OCI-LY1 (cell line): ENCODE measurements around the gene PLIN5.

Experiments
- H2AFZ ChIP-seq: fragments of 200-600 bp; sonication (generic), shearing (Covaris generic); 2 replicates; pipeline ENCODE4 v1.6.0; 2014; ENCODE audit warnings: antibody characterized with exemption, mild to moderate bottlenecking, low read length
- H3F3A ChIP-seq: fragments of 200-600 bp; sonication (generic), shearing (Covaris generic); 2 replicates; pipeline ENCODE4 v1.6.0; 2014; ENCODE audit warnings: mild to moderate bottlenecking, antibody characterized with exemption, low read length, moderate library complexity; ENCODE audit not compliant: insufficient read depth
- H3K27ac ChIP-seq: fragments of 200-600 bp; sonication (generic); 2 replicates; pipeline ENCODE4 v1.5.1; 2014; ENCODE audit warnings: low read length, mixed run types, mild to moderate bottlenecking, low read depth; ENCODE audit not compliant: poor library complexity, severe bottlenecking
- H3K27me3 ChIP-seq: fragments of 200-600 bp; sonication (generic); 2 replicates; pipeline ENCODE4 v1.6.0; 2014; ENCODE audit warnings: antibody characterized with exemption, mild to moderate bottlenecking, low read length, moderate library complexity; ENCODE audit not compliant: insufficient read depth
- H3K36me3 ChIP-seq: fragments of 200-600 bp; sonication (generic); 2 replicates; pipeline ENCODE4 v1.6.1; 2014; ENCODE audit warnings: mild to moderate bottlenecking, antibody characterized with exemption, low read length, moderate library complexity, mixed read lengths; ENCODE audit not compliant: insufficient read depth
- H3K4me1 ChIP-seq: fragments of 200-600 bp; sonication (generic); 2 replicates; pipeline ENCODE4 v1.5.1; 2014; ENCODE audit warnings: mild to moderate bottlenecking, low read length, moderate library complexity; ENCODE audit not compliant: insufficient read depth, severe bottlenecking
- H3K4me2 ChIP-seq: fragments of 200-600 bp; sonication (generic), shearing (Covaris generic); 2 replicates; pipeline ENCODE4 v1.6.1; 2014; ENCODE audit warnings: low read length
- H3K4me3 ChIP-seq: fragments of 200-600 bp; sonication (generic); 2 replicates; pipeline ENCODE4 v1.5.1; 2014; ENCODE audit warnings: low read length, low read depth, mild to moderate bottlenecking, mixed read lengths; ENCODE audit not compliant: poor library complexity, severe bottlenecking
- H3K79me2 ChIP-seq: fragments of 200-600 bp; shearing (Covaris generic); 2 replicates; pipeline ENCODE4 v1.6.1; 2016; ENCODE audit warnings: mixed run types, low read length, mixed read lengths; ENCODE audit not compliant: insufficient read depth
- H3K9ac ChIP-seq: fragments of 200-600 bp; sonication (generic), shearing (Covaris generic); 2 replicates; pipeline ENCODE4 v1.6.1; 2014; ENCODE audit warnings: mild to moderate bottlenecking, low read length, mixed read lengths
- H3K9me2 ChIP-seq: fragments of 200-600 bp; sonication (generic), shearing (Covaris generic); 2 replicates; pipeline ENCODE4 v1.6.1; 2014; ENCODE audit warnings: low read depth, mild to moderate bottlenecking, low read length, mixed read lengths
- H3K9me3 ChIP-seq: fragments of 200-600 bp; shearing (Covaris generic); 2 replicates; pipeline ENCODE4 v1.6.1; 2014; ENCODE audit warnings: low read length, mixed read lengths
- H4K20me1 ChIP-seq: fragments of 200-600 bp; sonication (generic), shearing (Covaris generic); 2 replicates; pipeline ENCODE4 v1.6.0; 2016; ENCODE audit warnings: mild to moderate bottlenecking, low read length; ENCODE audit not compliant: insufficient read depth
- EZH2 ChIP-seq: fragments of 200-600 bp; sonication (generic), shearing (Covaris generic); IDR thresholded peaks from 2 replicates; pipeline ENCODE4 v1.8.0; 2017; ENCODE audit warnings: borderline replicate concordance, mixed run types, mild to moderate bottlenecking, antibody characterized with exemption, low read length, moderate library complexity, mixed read lengths
- TF ChIP-seq, protein P1 (sequence below): fragments of 200-600 bp; sonication (generic), shearing (Covaris generic); IDR thresholded peaks from 2 replicates; pipeline ENCODE4 v1.5.1; 2017; ENCODE audit warnings: mild to moderate bottlenecking, antibody characterized with exemption, low read length, moderate library complexity, mixed read lengths

Gene PLIN5

DNA sequence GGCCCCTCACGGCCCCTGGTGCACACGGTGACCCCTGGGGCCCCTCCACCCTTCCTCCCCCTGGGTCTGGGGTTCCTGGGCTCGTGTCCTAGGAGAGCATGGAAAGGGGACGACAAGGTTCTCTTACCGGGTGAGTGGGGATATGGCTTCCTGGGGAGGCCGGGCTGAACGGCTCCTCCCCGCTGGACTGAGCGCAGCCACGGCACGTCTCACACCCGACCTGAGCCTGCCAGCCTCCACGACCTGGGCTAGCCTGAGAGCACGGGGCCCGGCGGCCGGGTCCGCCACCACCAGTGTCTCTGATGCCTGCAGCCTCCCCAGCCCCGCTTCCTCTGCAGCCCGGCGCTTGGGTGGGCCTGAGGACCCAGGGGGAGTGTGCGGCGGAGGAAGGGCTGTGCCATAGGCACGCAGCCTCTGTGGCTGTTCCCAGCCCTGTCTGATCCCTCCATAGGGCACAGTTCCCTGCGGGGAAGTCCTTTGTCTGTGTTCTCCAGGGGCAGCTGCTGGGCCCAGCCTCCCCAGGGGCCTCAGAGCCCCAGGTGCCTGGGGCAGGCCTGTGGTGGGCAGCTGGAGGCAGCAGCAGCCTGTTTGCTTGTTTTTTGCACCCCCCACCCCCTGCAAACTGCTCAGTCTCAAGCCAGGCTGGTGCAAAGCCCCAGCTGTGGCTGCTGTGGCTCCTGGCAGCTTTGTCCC is 31.7 kb downstream of the PLIN5 start:
- Histone ChIP-seq H3K9ac (no peak overlapping the region), H4K20me1 (no peaks in the 10 kb centered on the region), H3F3A (no peaks in the 10 kb centered on the region), H3K36me3 (peaks cover 21% of the 10 kb centered on the region), H3K4me1 (no peaks in the 10 kb centered on the region), H3K9me3 (no peaks in the 10 kb centered on the region), H3K27ac (no peak overlapping the region), H3K4me2 (no peak overlapping the region), H3K27me3 (no peaks in the 10 kb centered on the region), H3K4me3 (no peak overlapping the region), H3K9me2 (no peaks in the 10 kb centered on the region), H3K79me2 (no peaks in the 10 kb centered on the region), H2AFZ (no peak overlapping the region)
- no peak for TF ChIP-seq EZH2
- TF ChIP-seq, protein P1, sequence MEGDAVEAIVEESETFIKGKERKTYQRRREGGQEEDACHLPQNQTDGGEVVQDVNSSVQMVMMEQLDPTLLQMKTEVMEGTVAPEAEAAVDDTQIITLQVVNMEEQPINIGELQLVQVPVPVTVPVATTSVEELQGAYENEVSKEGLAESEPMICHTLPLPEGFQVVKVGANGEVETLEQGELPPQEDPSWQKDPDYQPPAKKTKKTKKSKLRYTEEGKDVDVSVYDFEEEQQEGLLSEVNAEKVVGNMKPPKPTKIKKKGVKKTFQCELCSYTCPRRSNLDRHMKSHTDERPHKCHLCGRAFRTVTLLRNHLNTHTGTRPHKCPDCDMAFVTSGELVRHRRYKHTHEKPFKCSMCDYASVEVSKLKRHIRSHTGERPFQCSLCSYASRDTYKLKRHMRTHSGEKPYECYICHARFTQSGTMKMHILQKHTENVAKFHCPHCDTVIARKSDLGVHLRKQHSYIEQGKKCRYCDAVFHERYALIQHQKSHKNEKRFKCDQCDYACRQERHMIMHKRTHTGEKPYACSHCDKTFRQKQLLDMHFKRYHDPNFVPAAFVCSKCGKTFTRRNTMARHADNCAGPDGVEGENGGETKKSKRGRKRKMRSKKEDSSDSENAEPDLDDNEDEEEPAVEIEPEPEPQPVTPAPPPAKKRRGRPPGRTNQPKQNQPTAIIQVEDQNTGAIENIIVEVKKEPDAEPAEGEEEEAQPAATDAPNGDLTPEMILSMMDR: no peak

DNA sequence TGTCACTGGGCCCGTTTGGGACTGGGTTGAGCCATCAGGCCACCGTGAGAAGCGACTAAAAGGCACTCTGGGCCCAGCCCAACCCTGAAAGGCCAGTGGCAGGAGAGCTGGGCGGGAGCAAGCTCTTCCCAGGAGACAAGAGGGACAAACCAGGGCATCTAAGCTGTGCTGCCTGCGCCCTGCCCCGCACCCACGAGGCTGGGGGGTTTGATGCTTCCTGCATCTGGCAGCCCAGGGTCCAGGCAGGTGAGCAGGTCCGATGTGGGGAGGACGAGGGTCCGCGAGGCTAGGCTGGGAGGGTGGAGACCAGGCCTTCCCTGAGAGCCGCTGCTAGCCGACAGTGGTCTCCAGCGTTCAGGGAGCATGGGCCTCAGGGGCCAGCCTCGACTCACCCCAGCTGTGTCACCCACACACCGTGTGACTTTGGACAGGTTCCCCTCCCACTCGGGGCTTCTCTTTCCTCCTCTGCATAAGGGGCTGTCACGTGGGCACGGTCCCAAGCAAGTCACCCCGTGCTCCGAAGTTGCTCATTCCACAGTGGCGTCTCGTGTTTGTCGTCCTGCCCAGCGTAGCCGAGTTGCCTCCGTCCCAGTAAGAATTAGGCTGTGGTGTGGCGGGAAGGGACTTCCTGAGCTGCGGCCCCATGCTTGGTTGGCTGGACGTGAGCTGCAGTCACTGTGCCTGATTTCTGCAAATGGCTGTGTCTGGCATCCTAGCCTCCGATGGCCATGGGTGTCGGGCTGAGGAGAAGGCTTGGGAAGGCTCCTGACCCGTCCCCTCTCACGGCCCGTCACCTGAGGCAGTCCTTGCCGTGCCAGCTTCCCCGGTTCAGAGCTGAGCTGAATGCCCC is 32.5 kb downstream of the PLIN5 start:
- no peaks in the 10 kb centered on the region for H3K9me2 ChIP-seq
- no peak overlapping the region for H2AFZ ChIP-seq
- no peaks in the 10 kb centered on the region for H4K20me1 ChIP-seq
- no peak overlapping the region for H3K27ac ChIP-seq
- TF ChIP-seq, protein P1: no peak
- TF ChIP-seq EZH2: no peak
- H3K9ac ChIP-seq: no peak overlapping the region
- no peaks in the 10 kb centered on the region for H3F3A ChIP-seq
- peaks cover 29% of the 10 kb centered on the region for H3K36me3 ChIP-seq
- H3K4me3 ChIP-seq: no peak overlapping the region
- no peaks in the 10 kb centered on the region for H3K79me2 ChIP-seq
- no peaks in the 10 kb centered on the region for H3K27me3 ChIP-seq
- H3K9me3 ChIP-seq: no peaks in the 10 kb centered on the region
- no peaks in the 10 kb centered on the region for H3K4me1 ChIP-seq
- H3K4me2 ChIP-seq: no peak overlapping the region

DNA sequence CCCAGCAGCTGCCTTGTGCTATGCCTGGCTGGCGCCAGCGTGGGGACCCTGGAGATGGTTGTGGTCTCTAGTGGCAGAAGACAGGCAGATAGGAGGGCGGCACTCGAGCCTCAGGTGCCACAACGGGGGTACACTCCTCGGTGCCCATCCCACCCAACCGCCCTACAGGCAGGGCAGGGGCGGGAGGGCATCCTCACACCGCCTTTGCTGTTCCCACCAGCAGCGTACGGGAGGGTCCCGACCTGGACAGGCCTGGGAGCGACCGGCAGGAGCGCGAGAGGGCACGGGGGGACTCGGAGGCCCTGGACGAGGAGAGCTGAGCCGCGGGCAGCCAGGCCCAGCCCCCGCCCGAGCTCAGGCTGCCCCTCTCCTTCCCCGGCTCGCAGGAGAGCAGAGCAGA is 33.3 kb downstream of the PLIN5 start:
- H3F3A ChIP-seq: no peaks in the 10 kb centered on the region
- no peak overlapping the region for H3K4me3 ChIP-seq
- no peaks in the 10 kb centered on the region for H3K27me3 ChIP-seq
- H4K20me1 ChIP-seq: no peaks in the 10 kb centered on the region
- no peak overlapping the region for H3K9ac ChIP-seq
- no peaks in the 10 kb centered on the region for H3K4me1 ChIP-seq
- no peak overlapping the region for H3K27ac ChIP-seq
- no peak overlapping the region for H2AFZ ChIP-seq
- no peaks in the 10 kb centered on the region for H3K9me3 ChIP-seq
- H3K36me3 ChIP-seq: peaks cover 28% of the 10 kb centered on the region
- H3K79me2 ChIP-seq: no peaks in the 10 kb centered on the region
- no peaks in the 10 kb centered on the region for H3K9me2 ChIP-seq
- no peak overlapping the region for H3K4me2 ChIP-seq
- TF ChIP-seq EZH2: no peak
- TF ChIP-seq, protein P1: no peak
